ENCODE data around the gene NAT9. TPM values are rescaled to one million over a fixed set of nuclear protein-coding genes. Genes with fewer than 3 reads are reported as not detected.

NAT9 gene
- total and polyA plus RNA-seq, 2 experiments from 2014 or later, result 29.2 to 34.8 TPM

- no peak overlapping the region for H2AFZ ChIP-seq
- H3K9me3 ChIP-seq (ENCODE audit: low read depth), result no peaks in the 10 kb centered on the region
- no peak overlapping the region for H3K27ac ChIP-seq
- H3K79me2 ChIP-seq, result no peaks in the 10 kb centered on the region
- no peak overlapping the region for H3K4me3 ChIP-seq
- no peak for TF ChIP-seq EZH2 (IDR thresholded peaks at IDR 0.05; ENCODE audit: borderline replicate concordance)
- no peak for TF ChIP-seq CTCF (IDR thresholded peaks at IDR 0.05; ENCODE audit: poor library complexity)
- TF ChIP-seq EZH2phosphoT487 (IDR thresholded peaks at IDR 0.05; ENCODE audit: low read depth, severe bottlenecking, unreplicated experiment), result no peak
- H3K4me1 ChIP-seq (ENCODE audit: insufficient read depth), result no peaks in the 10 kb centered on the region
- H3K36me3 ChIP-seq (replicated peaks; ENCODE audit: insufficient read depth, low read depth), result no peaks in the 10 kb centered on the region
- H3K27me3 ChIP-seq, result no peaks in the 10 kb centered on the region
- H4K20me1 ChIP-seq (ENCODE audit: insufficient read depth, poor library complexity, severe bottlenecking), result no peaks in the 10 kb centered on the region
- H3K9me2 ChIP-seq (replicated peaks; ENCODE audit: insufficient read depth), result no peaks in the 10 kb centered on the region
- no peak overlapping the region for H3K4me2 ChIP-seq
- 96% methylated on average over 15 of the region's 15 CpGs for WGBS (ENCODE audit: low lambda C conversion rate, missing lambda C conversion rate)
- DNase-seq (ENCODE audit: low spot score), result no peak
Measured at GRCh38 chr17:74810699-74811485, 34.7 kb upstream of the NAT9 start.

- Histone ChIP-seq H3K4me1 (ENCODE audit: insufficient read depth) (no peaks in the 10 kb centered on the region), H2AFZ (no peak overlapping the region), H3K4me2 (no peak overlapping the region), H3K9me2 (replicated peaks; ENCODE audit: insufficient read depth) (no peaks in the 10 kb centered on the region), H3K36me3 (replicated peaks; ENCODE audit: insufficient read depth, low read depth) (no peaks in the 10 kb centered on the region), H3K9me3 (ENCODE audit: low read depth) (no peaks in the 10 kb centered on the region), H3K79me2 (no peaks in the 10 kb centered on the region), H4K20me1 (ENCODE audit: insufficient read depth, poor library complexity, severe bottlenecking) (no peaks in the 10 kb centered on the region), H3K27ac (no peak overlapping the region), H3K27me3 (no peaks in the 10 kb centered on the region), H3K4me3 (no peak overlapping the region)
- TF ChIP-seq CTCF (IDR thresholded peaks at IDR 0.05; ENCODE audit: poor library complexity) (no peak), EZH2phosphoT487 (IDR thresholded peaks at IDR 0.05; ENCODE audit: low read depth, severe bottlenecking, unreplicated experiment) (no peak), EZH2 (IDR thresholded peaks at IDR 0.05; ENCODE audit: borderline replicate concordance) (no peak)
- 93% methylated on average over 17 of the region's 17 CpGs for WGBS (ENCODE audit: low lambda C conversion rate, missing lambda C conversion rate)
- no peak for DNase-seq (ENCODE audit: low spot score)
Measured at GRCh38 chr17:74808714-74809430, 32.7 kb upstream of the NAT9 start.

- Histone ChIP-seq H3K9me2 (replicated peaks; ENCODE audit: insufficient read depth) (no peaks in the 10 kb centered on the region), H3K27ac (no peak overlapping the region), H3K4me2 (no peak overlapping the region), H2AFZ (no peak overlapping the region), H3K4me3 (no peak overlapping the region), H3K27me3 (no peaks in the 10 kb centered on the region), H3K9me3 (ENCODE audit: low read depth) (no peaks in the 10 kb centered on the region), H4K20me1 (ENCODE audit: insufficient read depth, poor library complexity, severe bottlenecking) (no peaks in the 10 kb centered on the region), H3K36me3 (replicated peaks; ENCODE audit: insufficient read depth, low read depth) (no peaks in the 10 kb centered on the region), H3K4me1 (ENCODE audit: insufficient read depth) (no peaks in the 10 kb centered on the region), H3K79me2 (no peaks in the 10 kb centered on the region)
- DNase-seq (ENCODE audit: low spot score), result no peak
- TF ChIP-seq EZH2 (IDR thresholded peaks at IDR 0.05; ENCODE audit: borderline replicate concordance) (no peak), CTCF (IDR thresholded peaks at IDR 0.05; ENCODE audit: poor library complexity) (no peak), EZH2phosphoT487 (IDR thresholded peaks at IDR 0.05; ENCODE audit: low read depth, severe bottlenecking, unreplicated experiment) (no peak)
- 89% methylated on average over 6 of the region's 6 CpGs for WGBS (ENCODE audit: low lambda C conversion rate, missing lambda C conversion rate)
Measured at GRCh38 chr17:74807925-74808324, 31.8 kb upstream of the NAT9 start.
